ENCODE results near the gene SH3BP2. TPM values are rescaled to one million over a fixed set of nuclear protein-coding genes. Genes with fewer than 3 reads are reported as not detected.

Gene SH3BP2
- total and polyA plus RNA-seq, 4 donors, result 6.2 to 75.4 (median 30.8) TPM

DNA sequence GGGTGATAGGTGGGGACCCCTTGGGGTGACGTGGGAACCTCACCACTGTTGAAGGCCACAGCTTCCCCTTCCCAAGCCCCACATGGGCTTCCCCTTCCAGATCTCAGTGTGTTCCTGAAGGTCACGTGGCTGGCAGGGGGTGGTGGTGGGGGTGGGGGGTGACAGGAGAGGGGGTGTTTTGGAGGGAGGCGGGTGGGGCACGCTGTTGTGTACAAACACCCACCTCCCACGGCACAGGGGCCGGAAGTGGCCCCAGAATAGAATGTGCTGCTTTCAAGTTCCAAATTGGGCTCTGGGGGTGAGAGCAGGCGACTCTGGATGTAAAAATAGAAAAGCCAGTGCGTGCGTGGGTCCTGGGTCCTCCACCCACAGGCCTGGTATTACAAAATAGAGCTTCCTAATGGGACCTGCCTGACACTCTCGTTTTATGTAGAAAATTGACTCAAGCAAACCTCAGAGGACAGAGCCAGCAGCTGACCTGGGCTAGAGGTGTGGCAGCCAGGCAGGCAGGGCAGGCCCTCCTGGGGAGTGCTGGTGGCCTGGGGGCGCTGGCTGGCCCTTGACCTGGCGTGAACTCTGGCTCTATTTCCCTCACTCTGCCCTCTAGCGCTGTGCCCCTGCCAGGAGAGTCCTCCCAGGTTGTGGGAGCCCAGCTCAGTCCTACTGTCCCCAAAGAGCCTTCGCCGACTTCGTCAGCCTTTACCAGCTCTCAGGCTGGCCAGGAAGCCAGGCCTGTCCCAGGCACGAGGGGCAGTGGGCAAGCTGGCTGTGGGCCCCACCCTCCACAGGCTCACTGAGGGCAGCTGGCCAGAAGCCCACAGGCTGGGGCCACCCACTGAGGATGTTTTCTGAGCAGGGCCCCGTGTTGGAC lies 5.4 kb upstream of the SH3BP2 start:
- WGBS, 2 donors, result 60 to 63% methylated on average over 18 of the region's 18 CpGs
- Histone ChIP-seq H3K36me3 (ENCODE audit: control insufficient read depth in 1 of 2, insufficient read depth in 2 of 2, low read length in 1 of 2) (no peaks in the 10 kb centered on the region), H3K27ac (ENCODE audit: low read depth in 1 of 2, low read length in 2 of 2) (no peak overlapping the region), H3K4me3 (ENCODE audit: low read length in 2 of 2) (no peak overlapping the region), H3K4me1 (ENCODE audit: control insufficient read depth in 1 of 2, insufficient read depth in 2 of 2, low read length in 2 of 2) (no peaks in the 10 kb centered on the region), H3K9me3 (ENCODE audit: control insufficient read depth, low read length) (no peaks in the 10 kb centered on the region), H3K27me3 (ENCODE audit: control insufficient read depth in 1 of 2, insufficient read depth in 2 of 2, low read length in 1 of 2) (no peaks in the 10 kb centered on the region)
- DNase-seq (peak; percentile 73 to 76), ATAC-seq (ENCODE audit: low FRiP score) (peak; percentile 48)
- intact Hi-C loops (cut with DNase I), result no loop called here

DNA sequence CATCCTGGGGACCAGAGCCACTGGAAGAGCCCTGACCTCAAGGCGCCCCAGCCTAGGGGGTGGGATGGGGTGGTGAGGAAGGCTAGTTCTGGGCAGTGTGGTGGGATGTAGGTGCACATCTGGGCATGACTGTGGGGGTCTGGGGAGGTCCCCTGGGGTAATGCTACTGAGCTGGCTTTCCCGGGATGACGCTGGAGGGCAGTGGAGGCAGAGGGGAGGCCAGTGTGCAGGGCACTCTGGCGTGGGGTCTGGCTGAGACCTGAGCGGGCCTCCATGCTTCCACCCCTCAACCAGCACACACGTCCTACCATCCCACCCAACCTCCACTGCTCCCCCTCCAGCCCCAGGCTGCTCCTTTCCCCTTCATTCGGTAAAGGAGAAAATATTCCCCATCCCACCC lies 4.8 kb upstream of the SH3BP2 start:
- 73 to 74% methylated on average over 7 of the region's 7 CpGs for WGBS, 2 donors
- ATAC-seq (ENCODE audit: low FRiP score), result no peak

DNA sequence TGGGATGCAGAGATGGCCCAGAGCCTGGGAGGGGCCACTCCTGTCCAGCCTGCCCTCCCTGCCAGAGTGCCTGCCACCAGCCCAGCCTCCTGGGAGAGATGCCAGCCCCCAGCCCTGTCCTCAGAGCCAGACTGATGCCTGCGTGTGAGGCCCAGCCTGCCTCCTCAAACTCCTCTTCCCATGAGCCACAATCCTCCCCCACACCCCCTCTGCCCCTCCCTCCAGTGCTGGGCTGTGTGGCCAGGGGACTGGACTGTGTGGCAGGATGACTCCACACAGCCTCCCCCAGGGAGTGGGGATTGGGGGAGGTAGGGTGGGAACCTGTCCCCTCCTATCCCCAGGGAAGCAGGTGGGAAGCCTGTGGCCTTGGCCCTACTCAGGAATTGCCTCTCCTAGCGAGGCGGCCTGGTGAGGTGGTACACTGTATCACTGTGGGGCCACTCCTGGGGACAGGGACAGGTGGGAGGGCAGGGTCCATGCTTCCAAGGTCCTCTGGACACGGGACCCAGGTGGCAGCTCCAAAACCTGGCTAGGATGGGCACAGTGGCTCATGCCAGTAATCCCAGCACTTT lies 4.3 kb upstream of the SH3BP2 start:
- DNase-seq (peak; percentile 67 to 85), ATAC-seq (ENCODE audit: low FRiP score) (no peak)
- Histone ChIP-seq H3K4me1 (ENCODE audit: control insufficient read depth in 1 of 2, insufficient read depth in 2 of 2, low read length in 2 of 2) (no peaks in the 10 kb centered on the region), H3K27ac (ENCODE audit: low read depth in 1 of 2, low read length in 2 of 2) (no peak overlapping the region), H3K27me3 (ENCODE audit: control insufficient read depth in 1 of 2, insufficient read depth in 2 of 2, low read length in 1 of 2) (no peaks in the 10 kb centered on the region), H3K9me3 (ENCODE audit: control insufficient read depth, low read length) (no peaks in the 10 kb centered on the region), H3K36me3 (ENCODE audit: control insufficient read depth in 1 of 2, insufficient read depth in 2 of 2, low read length in 1 of 2) (no peaks in the 10 kb centered on the region), H3K4me3 (ENCODE audit: low read length in 2 of 2) (no peak overlapping the region)
- intact Hi-C loops (cut with DNase I), result no loop called here
- 71 to 72% methylated on average over 4 of the region's 4 CpGs for WGBS, 2 donors

More for the DNA sequence above, 4.8 kb upstream of the SH3BP2 start:
- Histone ChIP-seq H3K9me3 (ENCODE audit: control insufficient read depth, low read length) (no peaks in the 10 kb centered on the region), H3K27me3 (ENCODE audit: control insufficient read depth in 1 of 2, insufficient read depth in 2 of 2, low read length in 1 of 2) (no peaks in the 10 kb centered on the region), H3K4me1 (ENCODE audit: control insufficient read depth in 1 of 2, insufficient read depth in 2 of 2, low read length in 2 of 2) (no peaks in the 10 kb centered on the region), H3K27ac (ENCODE audit: low read depth in 1 of 2, low read length in 2 of 2) (no peak overlapping the region), H3K4me3 (ENCODE audit: low read length in 2 of 2) (no peak overlapping the region), H3K36me3 (ENCODE audit: control insufficient read depth in 1 of 2, insufficient read depth in 2 of 2, low read length in 1 of 2) (no peaks in the 10 kb centered on the region)
- DNase-seq, result no peak
- intact Hi-C loops (cut with DNase I), result no loop called here

DNA sequence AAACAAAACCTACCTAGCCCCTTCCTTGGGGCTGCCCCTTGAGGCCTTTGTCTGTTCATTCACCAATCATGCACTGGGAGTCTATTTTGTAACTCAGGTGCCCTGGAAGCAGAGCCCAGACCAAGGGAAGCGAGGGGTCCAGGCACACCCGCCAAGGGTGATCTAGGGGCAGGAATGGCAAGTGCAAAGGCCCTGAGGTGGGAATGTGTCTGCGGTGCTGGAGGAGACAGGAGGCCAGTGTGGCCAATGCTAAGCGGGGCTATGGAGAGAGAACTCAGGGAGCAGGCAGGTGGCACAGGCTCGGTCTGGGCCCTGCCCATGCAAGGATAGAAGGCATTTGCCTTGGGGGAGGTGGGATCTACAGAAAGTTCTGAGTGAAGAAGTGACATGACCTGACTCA lies 3.5 kb upstream of the SH3BP2 start:
- ATAC-seq (ENCODE audit: low FRiP score) (no peak), DNase-seq (peak in 1 of 2 donors; percentile 61)
- no peaks in the 10 kb centered on the region for H3K27me3 ChIP-seq (ENCODE audit: control insufficient read depth in 1 of 2, insufficient read depth in 2 of 2, low read length in 1 of 2)
- no peak overlapping the region for H3K27ac ChIP-seq (ENCODE audit: low read depth in 1 of 2, low read length in 2 of 2)
- no peaks in the 10 kb centered on the region for H3K4me1 ChIP-seq (ENCODE audit: control insufficient read depth in 1 of 2, insufficient read depth in 2 of 2, low read length in 2 of 2)
- WGBS, 2 donors, result 97 to 100% methylated on average over 5 of the region's 5 CpGs
- intact Hi-C loops (cut with DNase I), result no loop called here
- no peaks in the 10 kb centered on the region for H3K36me3 ChIP-seq (ENCODE audit: control insufficient read depth in 1 of 2, insufficient read depth in 2 of 2, low read length in 1 of 2)
- H3K9me3 ChIP-seq (ENCODE audit: control insufficient read depth, low read length), result no peaks in the 10 kb centered on the region
- no peak overlapping the region for H3K4me3 ChIP-seq (ENCODE audit: low read length in 2 of 2)

DNA sequence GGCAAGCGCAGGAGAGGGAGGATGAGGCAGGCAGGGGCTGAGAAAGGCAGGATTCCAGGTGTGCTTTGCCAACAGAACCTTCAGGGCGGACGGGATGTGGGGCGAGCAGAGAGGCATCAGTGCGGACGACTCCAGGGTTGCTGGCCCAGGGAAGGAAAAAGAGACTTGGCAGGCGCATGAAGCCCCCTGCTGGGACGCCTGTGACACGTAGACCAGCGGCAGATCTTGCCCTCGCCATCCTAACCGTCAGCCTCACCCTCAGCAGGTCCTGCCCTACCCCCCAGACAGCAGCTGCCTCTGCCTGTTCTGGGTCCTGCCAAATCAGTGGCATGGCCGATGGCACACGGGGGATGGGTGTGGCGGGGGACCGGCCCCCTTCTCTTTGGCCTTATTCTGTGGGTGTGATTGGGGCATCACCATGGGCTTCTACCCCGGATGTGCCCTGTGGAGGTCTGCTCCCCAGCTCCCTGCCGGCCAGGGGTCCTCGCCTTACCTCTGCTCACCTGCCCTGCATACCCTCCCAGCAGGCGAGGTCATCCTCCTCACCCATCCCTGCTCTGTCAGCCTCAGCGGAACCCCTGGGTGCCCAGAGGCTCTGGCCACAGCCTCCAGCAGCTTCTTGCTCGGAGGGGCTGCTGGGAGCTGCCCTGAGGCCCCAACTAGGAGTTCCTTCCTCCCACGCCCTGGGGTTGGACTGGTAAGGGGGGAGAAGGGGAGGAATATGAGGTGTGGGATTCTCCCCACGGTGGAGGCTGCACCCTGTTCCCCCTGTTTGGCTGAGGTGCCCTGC lies 2.9 kb upstream of the SH3BP2 start:
- no peak overlapping the region for H3K4me3 ChIP-seq (ENCODE audit: low read length in 2 of 2)
- ATAC-seq (ENCODE audit: low FRiP score) (no peak), DNase-seq (peak in 1 of 2 donors; percentile 63)
- no peaks in the 10 kb centered on the region for H3K9me3 ChIP-seq (ENCODE audit: control insufficient read depth, low read length)
- 92 to 95% methylated on average over 19 to 24 of the region's 24 CpGs for WGBS, 2 donors
- no peaks in the 10 kb centered on the region for H3K4me1 ChIP-seq (ENCODE audit: control insufficient read depth in 1 of 2, insufficient read depth in 2 of 2, low read length in 2 of 2)
- H3K27ac ChIP-seq (ENCODE audit: low read depth in 1 of 2, low read length in 2 of 2), result no peak overlapping the region
- intact Hi-C loops (cut with DNase I), result loop anchor here in 1 of 2 donors (5.0 kb wide), 1 partner anchor 52 kb away; the partner anchor contains the start of gene ADD1
- no peaks in the 10 kb centered on the region for H3K27me3 ChIP-seq (ENCODE audit: control insufficient read depth in 1 of 2, insufficient read depth in 2 of 2, low read length in 1 of 2)
- H3K36me3 ChIP-seq (ENCODE audit: control insufficient read depth in 1 of 2, insufficient read depth in 2 of 2, low read length in 1 of 2), result no peaks in the 10 kb centered on the region

DNA sequence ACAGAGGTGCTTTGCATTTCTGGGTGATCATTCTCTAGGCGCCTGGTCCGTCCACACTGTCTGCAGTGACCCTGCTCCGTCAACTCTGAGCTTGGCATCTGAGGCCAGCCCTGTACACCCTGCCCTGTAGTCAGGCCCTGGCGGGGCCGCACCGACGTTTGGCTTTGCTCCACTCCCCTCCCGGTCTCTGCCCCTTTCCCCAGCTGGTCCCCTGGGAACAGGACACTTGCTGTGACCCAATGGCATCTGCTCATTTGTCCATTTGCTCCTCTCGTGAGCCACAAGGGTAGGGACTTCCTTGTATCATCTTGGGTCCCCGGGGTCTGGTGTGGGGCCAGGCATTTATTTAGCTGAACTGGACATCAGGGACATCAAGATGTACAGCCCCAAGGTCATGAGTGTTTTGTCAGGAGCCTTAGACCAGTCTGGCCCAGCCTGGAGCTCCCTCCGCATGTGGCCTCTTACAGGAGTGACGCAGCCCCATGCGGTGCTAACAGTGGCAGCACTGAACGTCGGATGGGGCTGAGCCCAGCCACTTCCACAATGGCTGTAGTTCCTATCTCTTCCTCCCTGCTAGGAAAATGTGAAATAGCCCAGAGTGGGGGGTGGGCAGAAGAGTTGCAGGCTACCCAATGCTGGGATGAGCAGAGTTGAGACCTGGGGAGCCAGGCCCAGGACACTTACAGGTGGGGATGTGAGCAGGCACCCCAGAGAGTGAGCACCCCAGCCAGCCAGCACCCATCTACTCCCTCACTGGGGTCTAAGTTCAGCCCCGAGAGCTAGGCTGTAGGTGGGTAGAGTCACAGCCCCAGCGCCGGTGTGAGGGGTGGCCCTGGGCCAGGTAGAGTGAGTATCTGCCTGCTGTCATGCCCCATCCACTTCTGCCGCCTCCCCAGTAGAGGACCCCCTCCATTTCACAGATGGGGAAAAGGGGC lies 2.0 kb upstream of the SH3BP2 start:
- intact Hi-C loops (cut with DNase I), result loop anchor here in 1 of 2 donors (5.0 kb wide), 1 partner anchor 51 kb away; the partner anchor contains the start of gene ADD1
- H3K36me3 ChIP-seq (ENCODE audit: control insufficient read depth in 1 of 2, insufficient read depth in 2 of 2, low read length in 1 of 2), result no peaks in the 10 kb centered on the region
- DNase-seq, result peak; percentile 70 to 72
- 66 to 78% methylated on average over 19 of the region's 19 CpGs for WGBS, 2 donors
- H3K27ac ChIP-seq (ENCODE audit: low read depth in 1 of 2, low read length in 2 of 2), result no peak overlapping the region
- ATAC-seq (ENCODE audit: low FRiP score), result no peak
- H3K4me3 ChIP-seq (ENCODE audit: low read length in 2 of 2), result no peak overlapping the region
- no peaks in the 10 kb centered on the region for H3K27me3 ChIP-seq (ENCODE audit: control insufficient read depth in 1 of 2, insufficient read depth in 2 of 2, low read length in 1 of 2)
- H3K4me1 ChIP-seq (ENCODE audit: control insufficient read depth in 1 of 2, insufficient read depth in 2 of 2, low read length in 2 of 2), result no peaks in the 10 kb centered on the region
- no peaks in the 10 kb centered on the region for H3K9me3 ChIP-seq (ENCODE audit: control insufficient read depth, low read length)

DNA sequence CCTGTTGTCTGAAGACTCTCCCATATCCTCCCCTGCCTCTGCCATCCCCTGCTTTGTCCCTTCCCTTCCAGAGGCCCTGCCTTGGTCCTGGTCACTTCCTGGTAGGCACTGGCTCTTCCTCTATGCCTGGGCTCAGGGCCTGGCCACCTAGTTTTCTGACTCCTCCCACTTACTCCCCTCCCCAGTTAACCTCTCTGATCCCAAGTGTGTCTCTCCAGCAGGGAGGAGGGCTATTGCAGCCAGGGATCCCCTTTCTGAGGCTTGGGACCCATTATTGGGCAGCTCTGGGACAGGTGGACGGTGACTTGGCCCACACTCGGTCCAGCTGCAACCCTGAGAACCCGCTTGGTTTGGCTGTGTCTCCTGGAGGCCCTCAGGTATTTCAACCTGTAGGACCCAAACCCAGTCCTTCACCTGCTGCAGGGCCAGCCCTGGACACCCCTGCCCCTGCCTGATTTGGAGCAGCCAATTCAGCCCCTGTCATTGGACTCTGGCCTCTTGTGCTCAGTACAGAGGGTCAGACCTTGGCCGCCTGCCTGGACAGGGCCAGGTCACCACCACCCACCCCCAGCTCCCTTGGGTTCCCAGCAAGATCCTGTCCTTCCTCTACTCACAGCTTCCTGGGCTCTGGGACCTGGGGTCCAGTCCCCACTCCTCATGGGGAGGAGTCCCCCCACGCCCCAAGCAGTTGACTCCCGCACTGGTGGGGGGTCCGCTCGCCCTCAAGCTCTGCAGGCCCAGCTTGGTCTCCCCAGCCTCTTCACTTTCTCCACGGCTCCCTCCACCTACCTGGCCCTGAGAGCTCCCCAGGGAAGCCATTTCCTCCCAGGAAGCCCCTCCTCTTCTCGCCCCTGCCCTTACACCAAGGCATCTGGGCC lies 1.1 kb upstream of the SH3BP2 start:
- Histone ChIP-seq H3K27me3 (ENCODE audit: control insufficient read depth in 1 of 2, insufficient read depth in 2 of 2, low read length in 1 of 2) (no peaks in the 10 kb centered on the region), H3K36me3 (ENCODE audit: control insufficient read depth in 1 of 2, insufficient read depth in 2 of 2, low read length in 1 of 2) (no peaks in the 10 kb centered on the region), H3K4me1 (ENCODE audit: control insufficient read depth in 1 of 2, insufficient read depth in 2 of 2, low read length in 2 of 2) (no peaks in the 10 kb centered on the region), H3K27ac (ENCODE audit: low read depth in 1 of 2, low read length in 2 of 2) (no peak overlapping the region), H3K9me3 (ENCODE audit: control insufficient read depth, low read length) (no peaks in the 10 kb centered on the region), H3K4me3 (ENCODE audit: low read length in 2 of 2) (no peak overlapping the region)
- 95 to 98% methylated on average over 10 of the region's 10 CpGs for WGBS, 2 donors
- ATAC-seq (ENCODE audit: low FRiP score) (no peak), DNase-seq (peak; percentile 46 to 59)
- intact Hi-C loops (cut with DNase I), result loop anchor here in 1 of 2 donors (5.0 kb wide), 1 partner anchor 51 kb away; the partner anchor contains the start of gene ADD1

All from aorta (tissue), 5 donors.